Kidney tubule cell (primary cell): ENCODE measurements around the gene ANKAR.
"Not testable (repeated sequence)": the region's sequence is repeated elsewhere in the genome, so short reads cannot be mapped to it uniquely, and the experiment has no call there.

Experiments used
- DNase-seq: peaks from one replicate; pipeline ENCODE4 v3.0.0-alpha.2; 2018; ENCODE audit warnings: low spot score

ANKAR gene

DNA sequence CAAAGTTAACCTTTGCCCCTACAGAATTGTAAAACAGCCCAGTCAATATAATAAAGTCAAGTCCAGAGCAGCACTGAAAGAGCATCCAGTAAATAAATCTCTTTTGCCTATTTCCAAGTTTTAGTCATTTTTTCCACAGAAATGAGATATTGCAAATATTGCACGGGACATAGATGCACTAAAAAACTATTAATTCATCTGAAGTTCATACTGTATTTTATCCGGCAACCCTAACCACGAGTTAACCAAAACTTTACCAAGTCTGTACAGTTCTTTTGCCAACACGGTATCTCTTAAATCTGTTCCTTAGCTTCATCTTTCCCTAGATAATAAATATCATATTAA is 13.7 kb upstream of the ANKAR start:
- DNase-seq, result no peak

DNA sequence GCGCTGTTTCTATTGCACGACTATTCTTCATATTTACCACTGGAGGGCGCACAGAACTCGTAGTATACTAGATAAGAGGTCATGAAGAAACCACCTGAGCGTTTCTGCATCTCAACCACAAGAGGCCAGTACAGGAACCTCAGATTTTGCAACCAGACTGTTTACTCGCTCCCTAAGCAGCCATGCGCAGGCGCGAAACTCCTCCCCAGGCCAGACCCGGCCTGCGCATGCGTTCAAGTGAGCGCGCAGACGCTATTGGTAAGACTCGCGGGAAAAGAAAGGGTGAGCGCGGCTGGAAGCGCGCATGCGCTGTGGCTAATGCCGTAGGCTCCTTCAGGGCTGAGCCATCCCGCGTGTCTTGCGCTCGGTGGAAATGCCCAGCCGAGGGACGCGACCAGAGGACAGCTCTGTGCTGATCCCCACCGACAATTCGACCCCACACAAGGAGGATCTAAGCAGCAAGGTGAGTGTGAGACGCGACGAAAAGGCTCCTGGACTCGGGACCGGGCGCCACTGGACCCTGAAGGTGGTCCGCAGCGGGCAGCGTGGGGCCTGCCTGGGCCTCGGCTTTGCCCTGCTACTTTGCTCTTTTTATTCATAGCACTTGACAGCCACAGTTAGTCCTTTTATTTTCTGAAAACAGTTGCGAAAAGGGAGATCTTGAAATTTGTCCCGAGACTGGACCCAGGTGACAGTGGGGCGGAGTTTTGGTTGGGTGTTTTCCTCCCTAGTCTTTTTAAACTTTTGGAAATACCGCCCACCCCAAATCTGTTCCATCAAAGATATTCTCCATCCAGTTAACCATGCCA is 13.1 kb upstream of the ANKAR start, which contains the start of gene ASNSD1:
Gene ASNSD1 (plus strand): TSS at position 312 of the 809 bp plus-strand sequence. CDS start 4,674 bp downstream, outside the sequence.
- DNase-seq, result peak; percentile 100

DNA sequence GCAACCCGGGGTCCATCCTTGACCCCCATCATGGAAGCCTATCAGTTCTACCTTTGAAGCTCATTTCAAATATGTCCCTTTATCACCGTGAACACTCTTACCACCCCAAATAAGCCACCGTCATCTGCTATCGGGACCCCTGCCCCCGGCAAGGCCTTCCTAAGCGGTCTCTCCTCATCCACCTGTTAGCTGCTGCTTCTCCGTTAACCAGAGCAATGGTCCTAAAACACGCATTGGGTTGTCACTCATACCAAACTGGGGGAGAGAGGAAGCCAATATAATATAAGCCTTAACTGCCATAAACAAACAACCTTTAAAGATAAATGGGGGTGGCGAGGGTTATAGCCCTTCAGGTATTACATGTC is 12.5 kb upstream of the ANKAR start:
- no peak for DNase-seq

DNA sequence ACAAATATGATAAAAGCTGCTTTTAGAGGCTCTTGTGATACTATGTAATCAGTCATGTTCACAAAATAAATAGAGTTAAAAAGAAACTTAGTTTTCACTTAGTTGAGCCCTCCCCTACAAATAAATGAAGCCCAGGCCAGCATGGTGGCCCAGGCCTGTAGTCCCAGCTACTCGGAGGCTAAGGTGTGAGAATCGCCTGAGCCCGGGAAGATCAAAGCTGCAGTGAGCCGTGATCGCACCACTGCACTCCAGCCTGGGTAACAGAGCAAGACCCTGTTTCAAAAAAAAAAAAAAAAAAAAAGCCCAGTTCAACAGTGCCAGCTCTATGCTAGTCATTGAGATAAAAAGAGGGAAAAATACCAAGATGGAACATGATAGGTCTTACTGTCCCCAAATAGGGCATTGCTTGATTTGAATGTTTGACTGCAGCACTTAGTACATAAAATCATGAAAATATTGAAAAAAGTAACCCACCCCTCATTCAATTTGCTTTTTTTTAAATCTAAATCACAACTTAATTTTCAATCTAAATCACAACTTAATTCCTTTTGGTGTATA is 11.7 kb upstream of the ANKAR start:
- DNase-seq, result peak; percentile 23

DNA sequence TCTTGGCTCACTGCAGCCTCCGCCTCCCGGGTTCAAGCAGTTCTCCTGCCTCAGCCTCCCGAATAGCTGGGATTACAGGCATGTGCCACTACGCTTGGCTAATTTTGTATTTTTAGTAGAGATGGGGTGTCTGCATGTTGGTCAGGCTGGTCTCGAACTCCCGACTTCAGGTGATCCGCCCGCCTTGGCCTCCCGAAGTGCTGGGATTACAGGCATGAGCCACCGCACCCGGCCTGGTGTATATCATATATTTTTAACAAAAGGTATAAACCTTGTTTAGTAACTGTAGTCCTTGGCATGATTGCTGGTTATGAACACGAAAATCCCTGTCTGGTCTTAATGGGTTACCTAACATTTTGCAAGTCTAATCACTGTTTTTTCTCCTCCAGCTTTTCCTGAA is 11.2 kb upstream of the ANKAR start:
- DNase-seq, result not testable (repeated sequence)

DNA sequence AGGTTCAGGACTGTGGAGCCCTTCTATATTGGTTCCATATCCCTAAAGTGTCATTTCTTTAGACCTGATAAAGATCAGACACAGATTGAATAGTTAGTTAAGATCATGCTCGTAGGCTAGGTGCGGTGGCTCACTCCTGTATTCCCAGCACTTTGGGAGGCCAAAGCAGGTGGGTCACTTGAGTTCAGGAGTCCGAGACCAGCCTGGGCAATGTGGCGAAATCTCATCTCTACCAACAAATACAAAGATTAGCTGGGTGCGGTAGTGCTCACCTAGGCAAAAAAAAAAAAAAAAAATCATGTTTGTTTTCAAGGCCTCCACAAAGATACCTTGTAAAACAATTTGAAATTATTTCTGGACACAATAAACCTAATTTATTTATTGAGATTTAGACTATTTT is 4.6 kb upstream of the ANKAR start:
- no peak for DNase-seq

DNA sequence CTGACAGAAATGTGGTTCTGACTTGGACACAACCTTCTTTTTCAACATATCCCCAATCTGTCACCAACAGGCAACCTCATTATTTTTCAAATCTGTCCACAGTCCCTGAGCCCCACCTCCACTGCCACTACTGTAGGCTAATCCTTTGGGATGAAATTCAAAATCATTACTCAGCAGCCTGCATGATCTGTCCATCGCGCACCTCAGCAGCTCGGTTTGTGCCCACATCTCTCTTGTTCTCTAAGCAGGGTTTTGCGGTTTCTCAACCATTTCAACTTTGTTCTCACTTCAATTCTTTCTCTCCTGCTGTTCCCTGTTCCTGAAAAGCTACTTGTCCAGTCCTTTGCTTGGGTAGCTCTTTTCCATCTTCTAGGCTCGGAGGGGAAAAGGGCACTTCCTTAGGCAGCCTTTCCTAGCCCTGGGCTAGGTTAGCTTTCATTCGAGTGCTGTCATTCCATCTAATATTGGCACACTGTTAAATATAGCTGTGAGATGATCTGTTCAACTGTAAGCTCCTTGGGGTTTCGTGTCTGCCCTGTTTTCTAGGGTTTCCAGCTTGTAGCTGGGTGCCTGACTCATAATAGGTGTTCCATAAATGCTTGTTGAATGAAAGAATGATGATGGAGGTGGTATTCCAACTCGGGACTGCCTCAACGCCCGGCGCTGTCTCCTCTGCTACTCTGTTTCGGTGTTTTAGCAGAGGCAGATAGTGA is 653 bp upstream of the ANKAR start:
- DNase-seq, result peak; percentile 16

DNA sequence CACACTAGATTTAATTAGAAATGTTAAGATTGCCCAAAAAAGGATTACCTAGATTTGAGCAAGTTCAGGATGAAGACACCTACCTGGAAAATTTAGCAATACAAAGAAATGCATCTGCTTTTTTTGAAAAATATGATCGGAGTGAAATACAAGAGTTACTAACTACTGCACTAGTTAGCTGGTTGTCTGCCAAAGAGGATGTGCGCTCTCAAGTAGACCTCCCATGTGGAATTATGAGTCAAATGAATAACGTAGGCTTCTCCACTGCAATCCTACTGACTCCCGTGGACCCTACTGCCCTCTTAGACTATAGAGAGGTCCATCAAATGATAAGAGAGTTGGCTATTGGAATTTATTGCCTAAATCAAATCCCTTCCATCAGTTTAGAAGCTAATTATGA is 2.0 kb downstream of the ANKAR start:
- no peak for DNase-seq

DNA sequence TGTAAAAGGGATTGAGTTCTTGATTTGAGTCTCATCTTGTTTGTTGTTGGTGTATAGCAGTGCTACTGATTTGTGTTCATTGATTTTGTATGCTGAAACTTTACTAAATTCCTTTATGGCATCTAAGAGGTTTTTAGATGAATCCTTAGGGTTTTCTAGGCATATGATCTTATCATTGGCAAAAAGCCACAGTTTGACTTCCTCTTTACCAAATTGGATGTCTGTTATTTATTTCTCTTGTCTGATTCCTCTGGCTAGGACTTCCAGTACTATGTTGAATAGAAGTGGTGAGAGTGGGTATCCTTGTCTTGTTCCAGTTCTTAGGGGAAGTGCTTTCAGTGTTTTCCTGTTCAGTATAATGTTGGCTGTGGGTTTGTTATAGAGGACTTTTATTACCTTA is 4.8 kb downstream of the ANKAR start:
- no peak for DNase-seq

DNA sequence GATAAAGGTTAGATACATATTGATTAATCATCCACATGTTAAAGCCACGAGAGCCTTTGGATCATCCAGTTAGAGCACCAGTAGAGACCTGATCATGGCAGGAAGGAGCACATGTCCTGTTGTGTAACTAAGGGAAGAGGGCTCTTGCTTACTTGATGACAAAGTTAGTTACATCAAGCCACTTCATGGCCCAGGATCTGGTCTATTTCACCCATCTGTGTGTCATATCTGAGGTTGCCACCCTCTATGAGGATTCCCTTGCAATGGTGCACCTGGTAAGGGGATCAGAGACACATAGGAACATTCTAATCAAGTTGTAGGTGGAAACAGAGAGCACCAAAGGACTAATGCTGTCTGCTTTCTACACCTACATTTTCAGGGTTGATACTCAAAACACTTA is 6.7 kb downstream of the ANKAR start:
- no peak for DNase-seq

DNA sequence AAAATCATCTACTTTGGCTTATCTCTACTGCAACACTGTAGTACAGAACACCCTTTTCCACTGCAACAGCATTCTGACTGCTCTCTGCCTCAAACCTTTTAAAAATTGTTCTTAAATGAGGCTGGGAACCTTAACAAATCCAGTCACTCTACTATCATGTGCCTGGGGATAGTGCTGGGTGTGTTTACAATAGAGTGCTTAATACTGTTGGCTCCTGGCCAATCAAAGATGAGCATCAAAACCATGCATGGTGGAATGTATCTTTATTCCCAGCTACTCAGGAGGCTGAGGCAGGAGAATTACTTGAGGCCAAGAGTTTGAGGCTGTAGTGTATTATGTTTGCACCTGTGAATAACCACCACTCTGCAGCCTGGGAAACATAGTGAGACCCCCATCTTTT is 7.4 kb downstream of the ANKAR start:
- no peak for DNase-seq

DNA sequence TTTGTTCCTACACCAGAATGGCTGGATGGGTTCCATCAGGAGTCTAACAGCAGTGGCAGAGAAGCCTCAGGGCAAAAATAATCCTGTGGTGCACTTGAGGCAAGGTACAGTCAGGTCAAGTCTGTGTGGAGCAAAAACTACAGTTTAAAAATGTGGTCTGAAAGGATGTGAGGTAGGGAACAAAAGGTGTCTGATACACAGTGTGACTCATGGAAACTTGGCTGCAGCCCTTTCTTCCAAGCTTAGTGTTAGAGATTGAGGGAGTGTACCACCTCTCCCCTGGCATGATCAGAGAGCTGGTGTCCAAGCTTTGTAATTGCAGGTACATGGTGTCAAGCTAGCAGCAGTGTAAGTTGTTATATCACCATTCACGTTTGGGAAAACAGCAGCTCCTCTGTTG is 8.9 kb downstream of the ANKAR start:
- DNase-seq, result peak; percentile 41

DNA sequence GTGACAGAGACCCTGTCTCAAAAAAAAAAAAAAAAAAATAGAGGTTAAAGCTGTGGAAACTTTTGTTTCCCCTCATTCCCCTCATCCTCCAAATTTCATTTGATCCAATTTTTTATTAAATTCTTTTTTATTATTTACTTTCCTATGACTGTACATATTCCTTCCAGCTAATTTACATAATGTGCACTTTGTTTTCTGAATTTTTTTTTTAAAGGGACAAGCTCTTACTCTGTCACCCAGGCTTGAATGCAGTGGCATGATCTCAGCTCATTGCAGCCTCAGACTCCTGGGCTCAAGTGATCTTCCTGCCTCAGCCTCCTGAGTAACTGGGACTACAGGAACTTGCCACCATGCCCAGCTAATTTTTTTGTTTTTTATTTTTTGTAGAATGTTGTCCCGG is 10.3 kb downstream of the ANKAR start:
- DNase-seq, result no peak

DNA sequence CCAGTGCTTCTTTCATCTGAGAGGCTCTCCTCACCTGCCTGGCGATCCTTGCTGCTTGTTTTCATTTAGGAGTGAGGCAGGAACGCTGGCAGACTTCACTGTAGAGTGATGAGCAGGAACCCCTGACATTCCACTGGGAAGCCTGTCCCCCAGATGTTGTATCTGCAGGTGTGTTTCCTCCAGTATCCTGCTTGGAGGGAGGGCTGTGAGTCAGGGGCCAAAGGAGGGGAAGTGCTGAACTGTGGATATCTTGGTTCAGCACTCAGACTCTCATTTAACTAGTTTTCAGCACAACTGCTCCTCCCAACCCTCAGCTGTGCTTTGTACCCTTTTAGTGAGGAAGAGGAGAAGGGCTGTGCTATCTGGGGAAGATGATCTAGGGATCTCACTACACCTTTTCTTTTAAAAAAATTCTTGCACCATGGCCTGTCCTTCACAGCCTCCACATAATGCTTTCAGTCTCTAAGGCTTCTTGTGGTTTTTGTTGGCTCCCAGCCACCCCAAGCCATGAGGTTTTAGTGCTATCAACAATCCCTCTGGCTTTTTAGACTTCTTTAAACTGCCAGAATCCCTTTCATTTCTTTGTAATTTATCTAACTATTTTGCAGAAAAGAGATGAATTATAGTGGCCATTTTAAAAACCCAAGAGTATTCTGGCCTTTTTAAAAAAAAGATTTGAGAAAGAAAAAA is 11.2 kb downstream of the ANKAR start:
- DNase-seq, result peak; percentile 45

DNA sequence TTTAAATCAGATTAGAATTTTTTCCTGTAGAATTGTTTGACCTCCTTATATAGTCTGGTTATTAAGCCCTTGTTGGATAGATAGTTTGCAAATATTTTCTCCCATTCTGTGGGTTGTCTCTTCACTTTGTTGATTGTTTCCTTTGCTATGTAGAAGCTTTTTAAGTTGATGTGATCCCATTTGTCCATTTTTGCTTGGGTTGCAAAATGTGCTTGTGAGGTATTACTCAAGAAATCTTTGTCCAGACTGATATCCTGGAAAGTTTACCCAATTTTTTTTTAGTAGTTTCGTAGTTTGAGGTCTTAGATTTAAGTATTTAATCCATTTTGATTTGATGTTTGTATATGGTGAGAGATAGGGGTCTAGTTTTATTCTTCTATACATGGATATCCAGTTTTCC is 13.3 kb downstream of the ANKAR start:
- DNase-seq, result not testable (repeated sequence)

DNA sequence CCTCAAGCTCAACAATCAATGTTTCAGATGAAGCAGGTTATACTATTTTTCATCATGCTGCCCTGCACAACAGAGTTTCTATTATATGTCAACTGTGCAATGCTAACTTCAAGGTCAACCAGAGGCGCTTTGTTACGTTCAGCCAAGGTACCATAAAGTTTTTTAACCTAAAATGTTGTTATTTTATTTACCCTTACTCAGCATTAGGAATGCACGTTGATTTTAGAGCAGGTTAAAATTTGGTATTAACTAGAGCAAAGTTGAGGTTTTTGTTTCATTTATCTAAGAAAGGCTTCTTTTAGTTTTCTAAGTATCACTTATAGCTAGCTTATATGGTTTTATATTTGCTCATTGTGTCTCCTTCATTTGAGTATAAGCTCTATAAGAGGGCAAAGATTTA is 21.8 kb downstream of the ANKAR start:
- no peak for DNase-seq

DNA sequence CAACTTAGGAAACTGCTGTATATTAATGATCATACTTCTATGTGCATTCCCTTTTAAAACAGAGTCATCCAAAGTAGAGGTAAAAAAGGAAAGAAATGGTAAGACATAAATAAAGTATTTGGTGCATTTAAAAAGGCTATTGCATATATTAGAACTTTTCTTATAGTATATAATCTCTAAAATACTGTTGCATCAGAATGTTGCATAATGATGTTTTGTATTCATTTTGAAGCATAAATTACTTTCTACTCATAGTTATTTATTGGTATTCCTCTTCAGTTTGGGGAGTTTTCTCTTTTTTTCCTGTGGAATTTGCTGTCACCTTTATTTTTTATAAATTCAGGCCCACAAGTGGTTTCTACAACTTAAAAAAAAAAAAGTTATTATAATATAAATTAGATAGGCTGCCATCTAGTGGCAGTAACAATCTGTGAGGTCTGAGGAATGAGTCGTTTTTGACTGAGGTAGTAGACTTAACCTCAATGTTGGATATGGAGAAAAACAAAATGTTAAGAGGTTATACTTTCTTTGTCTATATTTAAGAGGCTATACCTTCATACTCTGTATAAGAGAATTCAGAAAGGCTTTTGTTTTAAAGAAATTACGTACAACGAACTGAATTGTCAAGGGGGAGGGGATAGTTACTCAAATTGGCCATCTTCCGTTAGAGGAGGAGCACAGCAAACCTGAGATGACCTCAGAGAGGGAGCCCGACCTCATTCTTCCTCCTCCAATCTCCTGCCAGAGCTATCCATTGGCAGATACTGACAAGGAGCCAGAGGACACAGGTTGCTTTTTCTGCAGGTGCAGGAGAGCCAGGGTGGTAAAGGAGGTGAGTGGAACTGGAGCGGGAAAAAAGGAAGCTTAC is 23.8 kb downstream of the ANKAR start:
- DNase-seq, result peak; percentile 50

DNA sequence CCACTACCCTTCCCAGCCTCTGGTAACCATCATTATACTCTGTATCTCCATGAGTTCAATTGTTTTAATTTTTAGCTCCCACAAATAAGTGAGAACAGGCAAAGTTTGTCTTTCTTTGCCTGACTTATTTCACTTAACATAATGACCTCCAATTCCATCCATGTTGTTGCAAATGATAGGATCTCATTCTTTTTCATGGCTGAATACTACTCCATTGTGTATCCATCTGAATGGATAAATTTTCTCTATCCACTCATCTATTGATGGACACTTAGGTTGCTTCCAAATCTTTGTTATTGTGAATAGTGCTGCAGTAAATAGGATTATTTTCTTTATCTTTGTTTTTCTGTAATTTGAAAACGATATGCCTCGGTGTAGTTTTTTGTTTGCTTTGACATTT is 26.2 kb downstream of the ANKAR start:
- DNase-seq, result no peak

DNA sequence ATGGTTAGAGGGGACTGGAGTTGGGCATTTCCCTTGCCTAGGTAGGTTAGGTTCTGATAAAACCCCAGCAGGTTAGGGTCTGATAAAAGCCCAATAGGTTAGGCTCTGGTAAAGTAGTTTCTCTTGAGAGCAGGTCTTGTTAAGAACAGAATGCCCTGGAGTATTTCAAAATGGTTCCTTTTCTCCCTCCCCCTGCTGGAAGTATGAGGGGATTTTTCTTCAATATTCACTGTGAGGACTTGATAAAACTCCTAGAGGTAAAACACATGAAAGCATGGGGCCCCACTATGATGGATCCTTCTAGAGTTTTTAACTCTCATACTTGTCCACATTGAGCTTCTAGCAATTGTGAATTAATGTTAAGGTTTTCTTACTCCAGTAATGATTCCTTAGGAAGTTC is 27.6 kb downstream of the ANKAR start:
- no peak for DNase-seq

DNA sequence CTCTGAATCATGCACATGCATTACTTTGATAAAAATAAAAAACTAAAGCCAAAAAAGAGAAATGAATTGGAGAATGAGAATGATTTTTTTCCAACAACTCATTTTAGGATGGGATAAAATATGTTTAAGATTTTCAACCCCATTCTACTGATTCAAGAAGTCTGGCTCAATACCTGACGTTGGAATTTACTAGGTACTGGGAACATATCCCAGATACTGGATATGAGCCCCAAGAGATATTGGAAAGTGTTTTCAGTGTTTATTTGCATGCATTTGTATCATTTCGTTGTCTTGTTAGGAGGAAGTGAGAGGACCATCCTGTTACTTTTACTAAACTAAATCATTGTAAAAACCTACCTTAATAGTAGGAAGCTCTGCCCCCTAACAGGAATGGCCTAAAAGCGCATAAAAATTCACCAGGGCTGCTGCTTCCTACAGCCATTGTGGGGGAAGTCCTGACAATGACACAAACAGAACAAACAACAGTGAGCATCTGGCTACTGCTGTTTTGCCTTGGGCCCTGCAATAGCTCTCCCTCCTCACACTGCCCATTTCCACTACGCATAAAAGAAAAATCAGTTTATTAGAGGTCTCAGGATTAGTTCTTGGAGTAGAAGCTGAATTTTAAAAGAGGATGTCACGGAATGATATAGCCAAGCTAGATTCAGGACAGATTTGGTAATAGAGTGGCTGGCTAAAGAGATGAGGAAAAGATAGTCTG is 35.2 kb downstream of the ANKAR start:
- no peak for DNase-seq

DNA sequence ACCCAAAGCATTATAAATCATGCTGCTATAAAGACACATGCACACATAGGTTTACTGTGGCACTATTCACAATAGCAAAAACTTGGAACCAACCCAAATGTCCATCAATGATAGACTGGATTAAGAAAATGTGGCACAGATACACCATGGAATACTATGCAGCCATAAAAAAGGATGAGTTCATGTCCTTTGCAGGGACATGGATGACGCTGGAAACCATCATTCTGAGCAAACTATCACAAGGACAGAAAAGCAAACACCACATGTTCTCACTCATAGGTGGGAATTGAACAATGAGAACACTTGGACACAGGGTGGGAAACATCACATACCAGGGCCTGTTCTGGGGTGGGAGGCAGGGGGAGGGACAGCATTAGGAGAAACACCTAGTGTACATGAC is 43.1 kb downstream of the ANKAR start:
- DNase-seq, result not testable (repeated sequence)
